GM19240 (cell line): ENCODE data around the gene FSTL5.

ENCODE experiments used
- DNase-seq: peaks from one replicate; pipeline ENCODE4 v3.0.0; 2011; ENCODE audit warnings: low spot score; ENCODE audit not compliant: insufficient read length

FSTL5 gene

DNA sequence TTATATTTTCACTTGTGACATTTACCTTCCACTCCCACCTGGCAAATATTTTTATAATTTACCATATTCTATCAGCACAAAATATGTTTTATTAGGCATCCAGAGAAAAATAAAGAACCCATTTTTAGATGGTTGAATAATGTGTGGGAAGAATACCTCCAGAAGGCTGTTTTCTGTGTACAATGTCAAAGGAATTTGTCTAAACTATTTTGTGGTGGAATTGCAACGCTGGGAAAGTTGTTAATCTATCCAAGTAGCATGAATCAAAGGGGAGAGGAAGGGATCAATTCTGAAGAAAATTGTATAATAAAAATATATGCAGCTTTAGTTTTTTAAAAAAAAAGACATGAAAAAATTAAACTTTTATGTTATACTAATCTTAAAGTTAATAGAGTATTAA is 706.5 kb downstream of the FSTL5 start:
- no peak for DNase-seq

- no peak for DNase-seq
These were observed 708.9 kb downstream of the FSTL5 start for GRCh38 chr4:161454860-161455259.

- DNase-seq = no peak
These were observed 715.1 kb downstream of the FSTL5 start for GRCh38 chr4:161448550-161449180.

- DNase-seq = no peak
These were observed 719.2 kb downstream of the FSTL5 start for GRCh38 chr4:161444626-161445025.

DNA sequence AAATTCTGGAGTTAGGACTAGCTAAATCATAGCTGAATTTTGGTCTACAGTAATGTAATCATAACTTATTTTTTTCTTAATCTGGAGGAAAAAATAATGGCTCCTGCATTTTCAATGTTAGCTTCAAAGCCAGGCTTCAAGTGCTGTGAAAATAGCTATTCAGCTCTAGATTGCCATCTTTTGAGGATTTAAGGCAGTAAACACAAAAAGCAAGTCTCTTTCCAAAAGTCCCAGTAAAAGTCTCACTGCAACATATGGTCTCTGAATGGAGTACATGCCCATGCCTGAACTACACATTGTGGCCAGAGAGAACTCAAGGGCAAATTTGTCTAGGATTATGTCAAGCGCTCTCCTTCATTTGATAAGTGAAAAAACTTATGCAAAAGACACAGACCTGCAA is 720.9 kb downstream of the FSTL5 start:
- no peak for DNase-seq

- no peak for DNase-seq
These were observed 725.7 kb downstream of the FSTL5 start for GRCh38 chr4:161438096-161438495.

DNA sequence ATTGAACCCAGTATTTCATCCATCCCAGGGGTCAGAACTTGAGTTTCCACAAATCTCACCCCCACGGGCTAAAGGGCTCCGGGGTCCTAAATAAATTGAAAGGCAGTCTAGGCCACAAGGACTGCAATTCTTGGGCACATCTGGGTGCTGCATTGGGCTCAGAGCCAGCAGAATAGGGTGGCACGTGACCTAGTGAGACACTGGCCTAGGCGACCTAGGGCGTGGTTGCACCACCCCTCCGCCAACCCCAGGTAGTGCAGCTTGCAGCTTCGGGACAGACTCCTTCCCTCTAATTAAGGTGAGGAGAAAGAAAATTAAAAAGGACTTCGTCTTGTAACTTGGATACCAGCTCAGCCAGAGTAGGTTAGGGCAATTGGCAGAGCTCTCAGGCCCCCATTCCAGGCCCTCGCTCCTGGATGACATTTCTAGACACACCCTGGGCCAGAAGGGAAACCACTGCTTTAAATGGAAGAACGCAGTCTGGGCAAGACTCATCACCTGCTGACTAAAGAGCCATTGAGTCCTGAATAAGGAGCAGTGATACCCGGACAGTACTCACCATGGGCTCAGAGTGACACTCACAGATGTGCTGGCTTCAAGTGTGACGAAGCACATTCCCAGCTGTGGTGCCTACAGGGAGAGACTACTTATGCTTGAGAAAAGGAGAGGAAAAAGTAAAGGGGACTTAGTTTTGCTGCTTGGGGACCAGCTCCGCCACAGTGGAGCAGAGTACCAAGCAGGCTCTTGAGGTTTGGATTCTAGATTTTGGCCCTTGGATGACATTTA is 735.4 kb downstream of the FSTL5 start:
- no peak for DNase-seq

GRCh38 chr4:161419822-161420221 is 744.0 kb downstream of the FSTL5 start:
- DNase-seq = no peak

DNA sequence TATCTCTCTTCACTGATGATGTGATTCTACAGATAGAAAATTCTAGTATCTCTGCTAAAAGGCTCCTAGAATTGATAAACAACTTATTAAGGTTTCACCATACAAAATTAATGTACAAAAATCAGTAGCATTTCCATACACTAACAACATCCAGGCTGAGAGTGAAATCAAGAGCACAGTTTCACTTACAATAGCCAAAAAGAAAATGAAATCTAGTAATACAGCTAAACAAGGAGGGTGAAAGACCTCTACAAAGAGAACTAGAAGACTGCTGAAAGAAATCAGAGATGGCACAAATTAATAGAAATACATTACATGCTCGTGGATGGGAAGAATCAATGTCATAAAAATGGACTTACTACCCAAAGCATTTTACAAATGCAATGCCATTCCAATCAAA is 751.9 kb downstream of the FSTL5 start:
- no peak for DNase-seq

DNA sequence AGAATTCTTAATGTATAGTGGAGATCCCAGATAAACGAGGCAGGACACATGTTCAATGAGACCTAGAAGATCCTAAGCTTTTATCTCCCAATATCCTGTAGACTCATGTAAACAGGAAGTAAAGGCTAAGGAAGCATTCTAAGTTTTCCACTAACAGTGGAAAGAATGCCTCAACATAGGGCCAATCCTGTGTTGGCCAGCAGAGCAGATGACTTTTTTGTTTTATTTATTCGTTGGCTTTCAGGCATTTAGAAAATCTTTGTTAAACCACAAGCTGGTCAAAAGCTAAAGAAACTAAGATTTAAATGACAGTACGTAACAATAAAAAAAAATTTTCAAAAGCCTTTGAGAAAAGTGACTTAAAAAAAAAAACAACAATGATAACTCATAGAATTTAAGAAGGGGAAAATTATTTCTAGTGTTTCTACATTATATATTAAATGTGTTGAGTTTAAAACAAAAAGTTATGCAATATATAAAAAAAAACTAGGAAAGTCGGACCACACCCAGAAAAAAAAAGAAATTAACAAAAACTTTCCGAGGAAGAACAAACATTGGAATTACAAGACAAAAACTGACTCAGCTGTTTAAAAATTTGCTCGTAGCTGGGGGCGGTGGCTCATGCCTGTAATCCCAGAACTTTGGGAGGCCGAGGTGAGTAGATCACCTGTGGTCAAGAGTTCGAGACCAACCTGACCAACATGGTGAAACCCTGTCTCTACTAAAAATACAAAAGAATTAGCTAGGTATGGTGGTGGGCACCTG is 759.3 kb downstream of the FSTL5 start:
- no peak for DNase-seq

DNA sequence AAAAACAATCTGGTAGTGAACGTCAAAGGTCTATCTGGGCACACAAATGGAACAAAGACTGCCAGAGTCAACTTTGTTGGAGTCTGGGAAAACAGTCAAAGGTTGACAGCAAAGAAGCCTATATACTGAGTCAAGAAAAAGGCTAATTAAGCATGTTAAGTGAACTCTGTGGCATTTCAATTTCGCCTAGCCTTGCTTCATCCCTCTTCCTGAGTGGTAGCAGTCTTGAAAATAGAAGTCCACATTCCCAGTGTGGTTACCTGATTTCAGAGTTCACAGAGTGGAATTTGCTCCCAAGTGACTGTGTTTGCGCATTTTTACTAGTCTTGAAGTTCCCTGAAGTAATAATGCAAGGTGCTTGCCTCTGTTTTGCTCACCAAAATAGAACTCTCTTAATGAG is 760.0 kb downstream of the FSTL5 start:
- DNase-seq = no peak

DNA sequence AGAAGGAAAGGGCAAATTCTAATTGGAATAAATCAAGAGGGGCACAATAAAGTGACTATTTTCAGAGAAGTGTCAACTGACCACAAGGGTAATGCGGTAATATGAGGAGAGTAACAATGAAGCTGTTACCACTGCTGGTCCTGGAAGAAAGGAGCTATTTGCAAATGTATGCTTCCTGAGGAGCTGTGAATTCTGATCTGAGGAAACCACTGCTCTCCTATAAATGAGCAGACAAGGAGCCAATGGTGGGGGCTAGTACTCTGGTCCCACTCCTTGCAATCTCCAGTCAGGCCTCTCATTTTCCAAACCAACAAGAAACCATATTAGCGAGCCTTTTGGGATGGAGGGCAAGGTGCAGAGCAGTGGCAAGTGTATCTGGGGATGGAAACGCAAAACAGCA is 770.2 kb downstream of the FSTL5 start:
- no peak for DNase-seq

GRCh38 chr4:161382655-161383054 is 781.1 kb downstream of the FSTL5 start:
- no peak for DNase-seq

GRCh38 chr4:161376275-161376674 is 787.5 kb downstream of the FSTL5 start:
- DNase-seq = no peak

GRCh38 chr4:161364681-161365080 is 799.1 kb downstream of the FSTL5 start:
- no peak for DNase-seq

DNA sequence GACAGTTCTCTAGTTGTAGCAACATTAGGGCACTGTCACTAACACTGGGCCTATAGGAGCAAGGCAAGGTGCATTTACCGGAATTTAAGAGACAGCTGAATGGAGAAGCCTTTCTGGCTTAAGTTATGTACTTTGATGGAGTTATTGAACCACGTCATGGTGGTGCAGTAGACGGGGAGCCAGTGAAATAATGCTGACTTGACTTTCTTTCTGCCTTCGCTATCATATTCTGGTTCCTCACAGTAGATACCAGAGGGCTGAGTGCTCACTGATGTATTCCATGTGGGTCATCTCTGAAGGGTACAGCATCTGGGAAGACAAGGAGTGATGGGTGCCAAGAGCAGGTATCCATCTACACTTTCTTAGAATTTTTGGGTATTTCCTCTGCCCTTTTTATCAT is 802.8 kb downstream of the FSTL5 start:
- no peak for DNase-seq

DNA sequence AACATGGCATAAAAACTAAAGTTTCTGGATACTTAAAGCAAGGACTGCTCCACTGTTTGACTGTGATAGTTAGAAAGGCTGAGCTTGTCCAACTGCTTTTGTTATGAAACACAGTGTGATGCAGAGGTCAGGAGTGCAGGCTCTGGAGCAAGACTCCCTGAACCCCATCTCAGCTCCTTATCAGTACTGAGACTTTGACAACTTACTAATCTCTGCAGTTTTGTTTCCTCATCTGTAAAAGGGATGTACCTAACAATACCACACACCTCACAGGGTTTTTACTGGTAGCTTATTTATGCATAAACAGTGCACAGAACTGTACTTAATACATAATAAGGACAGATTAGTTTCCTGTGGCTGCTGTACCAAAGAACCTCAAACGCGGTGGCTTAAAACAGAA is 804.3 kb downstream of the FSTL5 start:
- no peak for DNase-seq

DNA sequence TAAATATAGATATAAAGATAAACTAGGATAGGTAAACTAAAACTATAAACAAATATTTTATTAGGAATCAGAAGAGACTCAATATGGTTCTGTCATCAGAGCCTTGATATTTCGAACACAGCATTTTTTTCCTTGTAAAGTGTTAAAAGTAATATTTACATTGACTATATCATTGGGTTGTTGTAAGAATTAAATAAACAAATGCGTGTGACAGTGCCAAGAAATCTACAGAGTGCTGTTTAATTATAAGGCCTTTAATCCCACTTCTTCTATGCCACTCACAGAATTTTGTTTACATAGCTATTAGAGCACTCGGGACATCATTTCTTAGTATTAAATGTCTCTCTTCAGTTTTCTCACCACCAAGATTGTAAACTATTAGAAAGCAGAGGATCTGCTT is 807.4 kb downstream of the FSTL5 start:
- DNase-seq = no peak

DNA sequence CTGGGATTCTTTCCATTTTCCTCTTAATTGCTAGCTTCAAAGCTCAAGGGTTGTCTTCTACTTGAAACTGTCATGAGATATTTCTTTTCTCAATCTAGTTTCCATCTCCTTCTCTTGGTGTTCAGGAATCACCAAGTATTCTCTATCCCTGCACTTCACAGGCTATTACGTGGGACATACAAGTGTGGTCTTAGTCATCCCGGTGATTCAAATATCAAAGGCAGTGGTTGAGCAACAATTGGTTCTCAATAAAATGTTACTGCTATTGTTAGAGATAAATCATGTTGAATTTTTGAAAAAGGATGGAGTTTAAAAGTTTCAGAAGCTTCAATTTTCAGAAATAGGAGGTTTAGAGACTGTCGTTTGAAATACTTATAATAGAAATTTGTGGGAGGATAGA is 812.9 kb downstream of the FSTL5 start:
- DNase-seq = no peak

DNA sequence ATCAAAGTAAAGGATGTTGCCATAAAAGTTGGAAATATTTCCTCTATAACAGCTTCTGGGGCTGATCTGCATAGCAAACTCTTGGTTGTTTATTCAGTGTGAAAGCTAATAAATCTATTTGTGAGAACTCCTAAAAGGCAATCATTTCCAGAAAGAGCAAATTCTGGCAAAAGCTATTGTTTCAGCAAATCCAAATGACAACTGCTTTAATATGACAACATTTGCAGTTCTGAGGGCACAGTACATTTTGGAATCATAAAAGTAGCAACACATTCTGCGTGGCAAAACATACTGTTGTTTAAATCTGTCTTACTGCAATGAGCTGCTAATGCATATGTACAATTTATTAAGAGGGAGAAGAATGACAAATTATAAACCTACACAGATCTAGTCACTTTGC is 818.1 kb downstream of the FSTL5 start:
- DNase-seq = no peak

DNA sequence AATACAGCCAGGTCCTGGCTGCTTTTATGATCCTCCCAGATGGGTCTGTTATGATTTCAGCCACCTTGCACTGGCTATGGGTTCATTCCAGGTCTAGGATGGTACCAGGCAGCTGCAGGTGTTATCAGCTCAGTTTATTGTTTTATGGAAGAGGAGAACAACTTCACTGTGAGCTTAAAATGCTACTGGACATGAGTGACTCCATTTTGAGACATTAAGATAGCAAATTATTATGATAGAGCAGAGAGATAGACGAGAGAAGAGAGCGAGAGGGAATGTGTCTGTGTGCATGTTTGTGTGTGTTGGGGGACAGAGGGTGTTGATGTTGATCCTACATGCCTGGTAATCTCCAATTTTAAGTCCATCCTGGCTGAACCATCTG is 820.2 kb downstream of the FSTL5 start:
- no peak for DNase-seq

DNA sequence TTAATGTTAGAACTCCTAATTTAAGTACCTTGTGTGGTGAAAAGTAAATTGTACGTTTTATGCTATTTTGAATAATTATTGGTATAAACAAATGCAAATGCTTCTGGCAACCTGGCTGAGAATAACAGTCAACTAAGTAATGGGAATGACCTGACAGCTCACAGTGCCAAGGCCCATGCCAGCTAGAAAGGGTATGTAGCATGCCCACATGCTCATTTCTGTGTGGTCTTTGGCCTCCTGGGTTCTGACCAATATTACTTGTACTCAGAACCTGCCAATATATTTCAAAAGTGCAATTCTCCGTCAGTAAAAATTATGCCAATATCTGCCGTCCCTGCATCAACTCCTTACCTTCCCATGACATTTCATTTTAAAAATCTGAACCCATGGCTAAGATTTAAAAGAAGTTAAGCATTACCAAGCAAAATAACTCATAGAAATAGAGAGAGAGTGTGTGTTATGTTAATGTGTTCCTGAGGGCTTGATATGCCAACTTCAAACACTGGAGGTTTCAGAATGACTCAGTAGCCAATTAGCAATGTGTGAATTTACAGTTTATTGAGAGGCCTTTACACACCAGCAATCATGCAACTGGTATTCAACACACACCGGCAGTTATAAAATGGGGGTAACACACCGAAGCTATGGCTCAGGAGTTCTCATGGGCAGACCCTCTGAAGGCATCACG is 820.8 kb downstream of the FSTL5 start:
- DNase-seq = no peak
